GM18868 (cell line): ENCODE results near the gene IQSEC1.

Experiments used
- ATAC-seq: cut with Tn5 transposase; IDR thresholded peaks from one replicate; pipeline ENCODE4 v1.9.1; 2021; ENCODE audit warnings: mild to moderate bottlenecking, moderate library complexity; ENCODE audit not compliant: unreplicated experiment

IQSEC1 gene

DNA sequence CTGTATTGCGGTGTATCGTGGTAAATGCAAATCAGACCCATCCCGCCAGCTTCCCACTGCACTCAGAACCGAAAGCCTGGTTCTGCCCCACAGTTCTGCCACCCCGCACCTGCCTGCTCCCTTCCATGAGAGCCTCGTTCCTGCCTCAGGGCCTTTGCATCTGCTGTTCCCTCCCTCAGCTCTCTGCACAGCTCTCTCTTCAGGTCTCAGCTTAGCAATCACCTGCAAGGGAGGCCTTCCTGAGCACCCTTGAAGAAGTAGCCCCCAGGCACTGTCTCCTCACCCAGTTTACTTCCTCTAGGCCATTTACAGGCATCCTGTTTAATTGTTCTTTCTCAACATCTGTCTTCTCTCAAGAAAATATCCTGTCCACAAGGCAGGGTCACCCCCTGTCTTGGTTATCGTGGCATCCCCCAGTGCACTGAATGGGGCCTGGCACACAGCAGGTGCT, 13.3 kb upstream of the IQSEC1 start:
- ATAC-seq = no peak

DNA sequence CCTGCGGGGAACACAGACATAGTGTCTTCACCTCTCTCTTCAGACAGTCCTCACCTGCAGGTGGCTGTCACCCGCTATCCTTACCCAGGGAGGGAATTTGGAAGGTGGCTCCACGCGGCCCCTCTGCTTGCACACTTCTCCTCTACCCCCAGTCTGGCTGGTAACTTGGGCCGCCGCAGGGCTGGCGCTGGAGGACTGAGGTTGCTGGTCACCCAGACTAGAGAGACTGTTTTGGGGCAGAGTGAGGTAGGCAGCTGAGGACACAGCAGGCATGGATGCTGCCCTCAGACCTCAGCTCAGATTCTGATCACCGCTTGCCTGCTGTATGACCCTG, 12.6 kb upstream of the IQSEC1 start:
- no peak for ATAC-seq

DNA sequence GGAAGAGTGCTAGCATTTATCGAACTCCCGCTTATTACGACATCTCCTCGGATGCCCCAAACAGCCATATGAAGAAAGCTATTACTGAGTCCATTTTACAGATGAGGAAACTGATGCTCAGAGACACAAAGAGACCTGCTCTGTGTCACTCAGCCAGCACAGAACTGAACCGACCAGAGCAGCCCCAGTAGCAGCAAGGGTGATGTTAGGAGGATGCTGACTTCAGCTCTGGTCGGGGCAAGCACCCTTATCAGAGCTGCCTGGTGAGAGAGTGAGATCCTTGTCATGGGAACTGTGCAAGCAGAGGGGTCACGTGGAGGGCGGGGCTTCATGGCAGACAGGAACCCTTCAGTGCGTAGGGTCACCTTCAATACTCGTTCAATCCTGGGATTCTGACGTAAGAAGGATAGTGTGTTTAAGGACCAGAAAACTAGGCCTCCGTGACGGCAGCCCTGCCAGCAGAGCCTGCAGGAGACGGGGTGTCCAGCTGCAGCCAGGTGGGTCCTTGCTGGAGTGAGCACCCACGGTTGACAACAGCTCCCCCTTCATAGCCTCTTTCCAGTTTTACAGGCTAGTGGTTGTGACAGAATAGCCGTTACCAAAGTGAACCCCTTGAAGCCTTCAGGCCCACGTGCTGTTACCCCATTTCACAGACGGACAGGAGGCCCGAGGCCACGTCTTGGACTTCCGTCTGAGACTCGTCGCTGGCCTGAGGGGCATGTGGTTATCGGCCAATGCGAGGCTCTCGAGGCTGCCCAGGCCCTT, 12.0 kb upstream of the IQSEC1 start:
- no peak for ATAC-seq

DNA sequence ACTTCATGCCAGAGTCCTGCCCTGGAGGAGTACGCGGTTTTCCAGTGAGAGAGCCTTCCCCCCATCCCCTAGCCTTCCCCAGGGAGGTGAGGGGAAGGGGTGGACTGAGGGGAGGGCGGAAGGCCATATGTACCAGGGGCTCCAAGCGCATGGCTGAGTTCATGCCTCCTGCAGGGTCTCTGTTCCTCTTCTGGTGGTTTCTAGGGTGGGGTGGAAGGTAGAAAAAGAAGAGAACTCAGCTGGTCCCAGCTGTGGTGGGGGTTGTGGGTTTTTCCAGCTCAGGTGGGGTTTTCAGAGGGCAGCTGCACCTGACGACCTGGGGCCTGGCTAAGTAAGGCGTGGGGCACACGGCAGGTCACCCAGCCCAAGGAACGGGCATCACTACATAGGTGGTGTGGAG, 10.7 kb upstream of the IQSEC1 start:
- peak; percentile 63 for ATAC-seq

GRCh38 chr3:13083254-13083653, 10.0 kb upstream of the IQSEC1 start:
- ATAC-seq = no peak

GRCh38 chr3:13082677-13083076, 9.4 kb upstream of the IQSEC1 start:
- ATAC-seq = no peak

GRCh38 chr3:13081603-13082360, 8.6 kb upstream of the IQSEC1 start:
- no peak for ATAC-seq

- ATAC-seq = no peak
Measured at GRCh38 chr3:13080591-13080990, 7.4 kb upstream of the IQSEC1 start.

DNA sequence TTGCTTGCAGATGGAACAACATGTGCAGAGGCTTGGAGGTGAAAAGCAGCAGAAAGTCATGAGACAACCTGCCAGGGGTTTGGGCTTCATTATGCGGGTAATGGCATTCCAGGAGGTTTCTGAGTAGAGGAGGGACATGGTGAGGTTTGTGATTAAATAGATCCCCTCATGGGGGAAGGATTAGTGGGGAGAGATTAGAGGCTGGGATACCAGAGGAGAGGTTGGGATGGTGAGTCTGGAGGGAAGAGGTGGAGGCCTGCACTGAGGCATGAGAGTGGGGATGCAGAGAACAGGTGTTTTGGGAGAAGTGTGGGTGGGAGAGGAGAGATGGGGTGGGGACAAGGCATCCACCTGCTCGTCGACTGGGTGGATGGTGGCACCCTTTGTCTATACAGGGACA, 6.8 kb upstream of the IQSEC1 start:
- ATAC-seq = no peak

DNA sequence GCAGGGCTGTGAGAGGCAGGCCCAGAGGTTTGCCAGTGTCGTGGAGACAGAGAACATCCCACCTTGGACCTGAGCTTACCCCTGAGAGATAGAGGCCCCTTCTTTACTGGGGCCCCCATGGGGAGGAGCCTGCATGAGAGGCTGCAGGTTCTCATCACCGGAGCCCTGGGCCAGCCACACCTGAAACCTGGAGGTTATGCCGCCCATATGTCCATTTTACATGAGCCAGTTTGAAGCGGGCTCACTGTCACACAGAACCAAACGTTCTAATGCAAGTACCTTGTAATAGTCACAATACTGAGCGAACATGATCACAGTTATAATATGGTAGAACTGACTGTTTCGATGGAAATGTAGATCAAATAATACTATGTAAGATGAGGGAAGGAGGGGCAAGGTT, 6.3 kb upstream of the IQSEC1 start:
- no peak for ATAC-seq

GRCh38 chr3:13079051-13079450, 5.8 kb upstream of the IQSEC1 start:
- no peak for ATAC-seq

DNA sequence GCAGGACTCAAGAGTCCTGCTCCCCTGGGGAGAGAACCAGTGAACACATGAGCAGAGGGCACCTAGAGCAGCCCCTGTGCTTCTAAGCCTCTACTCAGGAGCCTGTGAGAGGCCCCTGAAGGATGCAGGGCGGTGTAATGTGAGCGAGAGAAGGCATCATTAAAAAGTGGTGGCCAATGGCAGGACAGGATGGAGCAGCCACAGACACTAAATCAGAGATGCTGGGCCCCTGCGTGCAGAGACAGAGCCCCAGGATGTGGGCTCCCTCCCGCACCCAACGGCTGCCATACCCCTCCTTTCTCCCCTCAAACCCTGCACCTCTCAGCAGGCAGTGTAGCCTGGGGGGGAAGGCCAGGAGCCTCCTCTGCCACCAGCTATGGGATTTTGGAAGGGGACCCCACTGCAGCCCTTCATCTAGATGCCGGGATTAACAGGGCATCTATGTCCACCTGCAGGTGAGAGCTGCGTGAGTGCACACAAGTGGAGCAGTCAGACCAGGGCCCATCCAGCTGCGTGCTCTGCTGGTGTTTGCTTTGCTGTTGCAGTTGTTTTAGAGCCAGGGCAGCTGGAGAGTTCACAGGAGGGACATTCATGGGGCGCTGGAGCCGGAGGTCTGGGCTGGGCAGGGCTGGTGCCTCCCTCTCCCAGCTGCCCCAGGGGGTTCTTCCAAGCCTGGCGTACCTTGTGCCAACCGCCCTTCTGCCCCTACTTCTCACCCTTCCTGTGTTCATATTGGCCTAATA, 5.1 kb upstream of the IQSEC1 start:
- ATAC-seq = no peak

DNA sequence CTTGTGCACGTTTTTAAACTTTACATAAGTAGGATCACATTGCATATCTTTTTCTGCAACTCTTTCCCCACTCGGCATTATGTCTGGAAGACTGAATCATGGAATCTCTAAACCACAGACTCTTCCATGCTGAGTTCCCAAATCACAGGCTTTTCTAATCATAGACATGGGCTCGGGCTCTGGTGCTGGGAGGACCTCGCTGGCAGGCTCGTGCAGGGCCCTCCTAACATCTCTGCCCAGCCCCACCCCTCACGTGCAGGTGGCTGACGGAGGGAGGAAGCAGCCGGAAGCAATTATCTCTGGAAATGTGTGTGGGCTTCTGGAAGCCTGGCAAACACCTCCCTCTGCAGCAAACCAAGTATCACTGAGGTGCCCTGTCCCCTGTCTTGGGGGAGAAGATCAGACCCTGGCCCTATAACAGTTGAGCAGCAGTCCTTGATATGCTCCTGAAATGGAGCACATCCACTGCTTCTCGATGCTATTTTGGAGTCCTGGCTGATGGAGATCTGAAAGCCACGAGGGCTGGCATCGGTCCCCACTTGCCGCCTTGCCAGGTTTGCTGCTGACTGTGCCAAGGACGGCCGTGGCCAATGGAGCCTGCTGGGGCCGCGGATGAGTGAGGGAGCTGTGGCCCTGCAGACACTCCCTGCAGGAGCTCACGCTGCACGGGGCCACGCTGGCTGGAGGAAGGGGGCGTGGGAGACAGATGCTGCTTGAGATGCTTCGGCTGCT, 4.4 kb upstream of the IQSEC1 start:
- ATAC-seq = no peak

DNA sequence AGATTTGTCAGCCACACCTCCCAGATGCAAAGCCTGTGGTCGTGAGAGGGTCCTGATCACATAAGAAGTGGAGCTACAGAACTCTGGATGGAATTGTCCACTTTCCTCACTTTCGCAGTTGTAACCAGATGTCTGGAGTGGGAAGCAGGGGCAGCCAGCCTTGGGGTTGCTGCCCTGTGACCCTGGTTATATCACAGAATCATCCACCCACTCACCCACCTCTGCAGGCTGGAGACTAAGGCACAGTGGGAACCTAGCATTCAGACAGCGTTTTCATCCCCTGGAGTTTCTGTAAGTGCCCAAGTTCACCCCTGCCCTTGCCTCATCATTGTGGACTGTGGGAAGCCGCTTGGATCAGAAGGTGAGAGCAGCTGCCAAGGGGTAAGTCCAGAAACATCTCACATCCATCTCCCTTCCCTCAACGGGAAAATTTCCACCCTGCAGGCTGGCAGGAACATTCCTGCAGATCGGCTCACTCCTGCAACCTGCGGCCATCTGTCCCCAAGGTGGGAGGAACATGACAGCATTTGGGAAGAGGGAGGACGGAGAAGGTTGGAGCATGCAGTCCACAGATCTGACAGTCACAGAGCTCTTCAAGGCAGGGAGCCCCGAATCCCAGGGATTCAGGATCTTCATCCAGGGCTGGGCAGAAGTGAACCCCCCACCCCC, 2.9 kb upstream of the IQSEC1 start:
- no peak for ATAC-seq

DNA sequence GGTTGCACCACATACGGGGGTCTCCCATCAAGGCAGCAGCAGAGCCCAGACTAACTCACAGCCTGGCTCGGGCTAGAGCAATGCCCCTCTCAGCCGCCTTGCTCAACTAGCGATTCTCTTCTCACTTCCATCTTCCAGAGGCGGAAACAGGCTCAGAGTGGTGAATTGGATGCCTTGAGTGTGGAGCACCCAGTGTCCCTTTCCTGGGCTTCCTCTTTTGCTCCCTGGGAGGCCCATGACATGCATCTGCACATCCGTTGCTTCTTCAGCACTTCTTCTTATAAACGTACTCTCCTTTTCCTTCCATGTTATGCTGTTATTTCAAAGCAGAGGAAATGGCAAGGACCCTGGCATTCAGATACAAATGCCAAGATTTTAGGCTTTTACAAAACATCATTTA, 2.1 kb upstream of the IQSEC1 start:
- no peak for ATAC-seq

GRCh38 chr3:13074006-13074375, 762 bp upstream of the IQSEC1 start:
- no peak for ATAC-seq

- peak; percentile 42 for ATAC-seq
Measured at GRCh38 chr3:13072600-13073325, 466 bp downstream of the IQSEC1 start.

- ATAC-seq = peak; percentile 61
Measured at GRCh38 chr3:13072239-13072599, 1.0 kb downstream of the IQSEC1 start.

GRCh38 chr3:13071695-13072094, 1.5 kb downstream of the IQSEC1 start:
- ATAC-seq = no peak
